ENCODE results near the gene PHACTR4. TPM values are rescaled to one million over a fixed set of nuclear protein-coding genes. Genes with fewer than 3 reads are reported as not detected.

The PHACTR4 gene
- total and polyA plus RNA-seq, 2 of the 8 experiments (the other 6 are each of a cell fraction or from before 2014, with no cell fraction given), result 23.7 to 57.8 TPM

DNA sequence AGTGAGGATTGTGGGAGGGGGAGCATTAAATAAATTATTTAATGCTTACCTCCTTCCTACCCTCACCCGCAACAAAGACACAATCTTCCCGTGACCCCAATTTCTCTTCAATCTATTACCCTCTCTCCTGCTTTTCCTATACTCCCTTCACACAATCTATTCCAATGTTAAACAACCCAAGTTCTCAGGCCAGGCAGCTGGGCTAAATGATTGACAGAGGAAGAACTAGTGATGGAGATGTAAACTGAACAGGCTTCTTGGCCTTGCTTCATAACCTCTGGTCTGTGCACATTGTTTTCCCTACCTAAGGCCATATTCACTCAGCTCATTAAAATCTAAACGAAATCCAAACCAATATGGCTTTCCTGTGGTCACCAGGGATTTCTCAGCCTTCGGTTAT, 132.4 kb downstream of the PHACTR4 start:
- Histone ChIP-seq H3K79me2 (ENCODE audit: control insufficient read depth in 1 of 2, insufficient read depth in 2 of 2, low read length in 2 of 2) (peaks cover 0 to 11% of the 10 kb centered on the region in 2 experiments; a peak in 2 of 4 replicates), H3K23me2 (ENCODE audit: low read depth, low read length) (0 out of 2 replicates have a peak, but pooled peaks cover 1% of the 10 kb centered on the region), H3K36me3 (ENCODE audit: control insufficient read depth in 2 of 4, insufficient read depth in 4 of 4, low read length in 3 of 4) (peaks cover 3 to 9% (median 6%) of the 10 kb centered on the region in 4 experiments; a peak in 6 of 8 replicates), H3K4me1 (replicated peaks in 1 of 4; ENCODE audit: control insufficient read depth in 3 of 4, insufficient read depth in 4 of 4, low read length in 3 of 4) (no peaks in the 10 kb centered on the region), H4K91ac (replicated peaks; ENCODE audit: insufficient read length, low read length) (no peak overlapping the region), H3K56ac (replicated peaks; ENCODE audit: insufficient read length, low read depth, low read length) (no peak overlapping the region), H2BK12ac (ENCODE audit: low read depth, low read length) (no peak overlapping the region), H3K27ac (ENCODE audit: low read depth, low read length) (no peak overlapping the region), H3K18ac (ENCODE audit: extremely low read depth, low read length) (no peak overlapping the region), H3K27me3 (replicated peaks in 1 of 4; ENCODE audit: control insufficient read depth in 3 of 4, extremely low read depth in 1 of 4, insufficient read depth in 3 of 4, low read length in 3 of 4) (no peaks in the 10 kb centered on the region), H3K4ac (replicated peaks; ENCODE audit: insufficient read length, low read depth, low read length) (no peak overlapping the region), H3K9ac (replicated peaks in 1 of 4; ENCODE audit: extremely low read depth in 1 of 4, low read depth in 3 of 4, low read length in 3 of 4) (no peak overlapping the region), H4K5ac (ENCODE audit: insufficient read length, low read depth, low read length) (no peak overlapping the region), H2BK120ac (replicated peaks; ENCODE audit: low read depth, low read length) (no peak overlapping the region), H3K23ac (ENCODE audit: insufficient read length) (no peak overlapping the region), H4K20me1 (replicated peaks in 1 of 2; ENCODE audit: control insufficient read depth in 1 of 2, insufficient read depth in 2 of 2, low read length in 2 of 2) (no peaks in the 10 kb centered on the region), H2AFZ (ENCODE audit: low read length) (no peak overlapping the region), H2BK15ac (ENCODE audit: low read length) (no peak overlapping the region), H3K9me3 (ENCODE audit: insufficient read depth in 2 of 2, low read depth in 1 of 2, low read length in 1 of 2) (no peaks in the 10 kb centered on the region), H2BK5ac (ENCODE audit: low read depth, low read length) (no peak overlapping the region), H4K8ac (ENCODE audit: extremely low read depth, insufficient read depth, low read length) (no peak overlapping the region), H2BK20ac (ENCODE audit: low read length) (no peak overlapping the region), H3K4me3 (ENCODE audit: extremely low read depth in 1 of 4, insufficient read depth in 2 of 4, low read depth in 3 of 4, low read length in 4 of 4) (no peak overlapping the region), H3K14ac (ENCODE audit: insufficient read length) (no peak overlapping the region), H3K79me1 (ENCODE audit: low read depth, low read length) (no peaks in the 10 kb centered on the region; the same call in 1 of the 2 replicates), H2AK5ac (ENCODE audit: low read depth, low read length) (no peak overlapping the region), H3K4me2 (ENCODE audit: insufficient read depth in 1 of 2, low read depth in 2 of 2, low read length in 2 of 2) (no peak overlapping the region)
- ChIA-PET CTCF (ENCODE audit: partially characterized antibody) (interaction anchor here (0.6 kb wide), 1 partner anchor 16 kb away, joined by 3 read pairs; no protein-coding TSS in a partner anchor), POLR2A (ENCODE audit: partially characterized antibody) (interaction anchor here (0.7 to 17.1 kb wide), 5 partner anchors 7 to 129 kb away, joined by 3 to 291 read pairs (median 5); no protein-coding TSS in a partner anchor)
- 90 to 100% methylated on average over 1 to 4 of the region's 4 CpGs for WGBS, 2 experiments (ENCODE audit: extremely low coverage in 1 of 2, insufficient coverage in 1 of 2, insufficient read length in 1 of 2, insufficient replicate concordance in 2 of 2, low coverage in 1 of 2, low lambda C conversion rate in 2 of 2, missing lambda C conversion rate in 1 of 2)
- no peak for FAIRE-seq
- no peak for DNase-seq (ENCODE audit: low read depth in 1 of 2, low spot score in 2 of 2)
- TF ChIP-seq CREB1 (IDR thresholded peaks at IDR 0.05) (no peak), NRF1 (IDR thresholded peaks at IDR 0.05; ENCODE audit: low read depth, low read length) (no peak), POLR2AphosphoS5 (IDR thresholded peaks at IDR 0.05; ENCODE audit: low read depth, low read length) (no peak; the same call in 1 of the 2 replicates), SIX5 (IDR thresholded peaks at IDR 0.05; ENCODE audit: low read depth, low read length) (no peak), CEBPB (IDR thresholded peaks at IDR 0.05; ENCODE audit: low read depth, low read length) (no peak), RNF2 (IDR thresholded peaks at IDR 0.05; ENCODE audit: borderline replicate concordance, low read depth, low read length, missing control alignments, poor library complexity, severe bottlenecking) (no peak), HDAC2 (IDR thresholded peaks at IDR 0.05; ENCODE audit: borderline replicate concordance in 1 of 2, low read depth in 2 of 2, low read length in 2 of 2) (no peak), SRF (IDR thresholded peaks at IDR 0.05; ENCODE audit: low read depth, low read length) (no peak)

Data from H1 (cell line).